ENCODE data around the gene HIPK2.
A peak's percentile ranks its signal among the peaks of the same experiment; 100 is the strongest.

HIPK2 gene

DNA sequence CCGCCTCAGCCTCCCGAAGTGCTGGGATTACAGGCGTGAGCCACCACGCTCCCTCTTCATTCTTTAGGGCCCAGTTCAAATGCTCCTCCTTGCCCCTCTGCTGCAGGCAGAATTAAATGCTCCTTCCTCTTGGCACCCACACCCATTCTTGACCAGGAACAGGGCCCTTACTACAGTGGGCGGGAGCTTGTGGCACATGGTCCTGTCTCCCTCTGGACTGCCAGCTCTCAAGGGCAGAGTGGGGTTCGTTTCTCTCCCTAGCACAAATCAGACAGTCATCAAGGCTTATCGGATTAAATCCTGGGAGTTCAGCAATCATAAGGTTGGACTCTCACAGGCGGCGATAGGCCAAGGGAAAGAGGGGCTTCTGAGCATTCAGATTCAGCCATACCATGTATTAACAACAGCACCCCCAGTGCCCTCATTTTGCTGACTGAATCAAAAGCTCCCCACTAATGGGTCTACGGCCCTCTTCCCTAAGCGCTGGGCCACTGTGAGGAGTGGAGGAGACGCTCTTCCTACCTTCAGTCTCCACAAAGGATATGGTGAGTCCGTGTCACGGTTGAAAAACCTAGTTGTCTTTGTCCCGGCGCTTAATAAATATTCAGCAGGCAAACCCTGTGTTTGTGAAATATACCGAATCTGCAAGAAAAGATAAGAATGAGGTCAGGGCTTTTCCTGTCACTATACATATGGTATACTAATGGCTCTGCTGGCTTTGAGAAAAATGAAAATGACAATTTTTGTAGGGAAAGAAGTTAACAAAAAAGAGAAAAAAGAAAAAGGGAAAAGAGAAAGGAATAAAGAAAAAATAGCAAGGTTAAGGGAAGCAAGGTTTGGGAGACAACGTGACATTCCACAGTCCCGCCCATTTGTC is 146.9 kb downstream of the HIPK2 start:
- TF ChIP-seq CTCF (IDR thresholded peaks at IDR 0.05; ENCODE audit: insufficient read depth, missing control alignments): no peak
- DNase-seq (ENCODE audit: insufficient read length, low spot score) (no peak), FAIRE-seq (no peak)

DNA sequence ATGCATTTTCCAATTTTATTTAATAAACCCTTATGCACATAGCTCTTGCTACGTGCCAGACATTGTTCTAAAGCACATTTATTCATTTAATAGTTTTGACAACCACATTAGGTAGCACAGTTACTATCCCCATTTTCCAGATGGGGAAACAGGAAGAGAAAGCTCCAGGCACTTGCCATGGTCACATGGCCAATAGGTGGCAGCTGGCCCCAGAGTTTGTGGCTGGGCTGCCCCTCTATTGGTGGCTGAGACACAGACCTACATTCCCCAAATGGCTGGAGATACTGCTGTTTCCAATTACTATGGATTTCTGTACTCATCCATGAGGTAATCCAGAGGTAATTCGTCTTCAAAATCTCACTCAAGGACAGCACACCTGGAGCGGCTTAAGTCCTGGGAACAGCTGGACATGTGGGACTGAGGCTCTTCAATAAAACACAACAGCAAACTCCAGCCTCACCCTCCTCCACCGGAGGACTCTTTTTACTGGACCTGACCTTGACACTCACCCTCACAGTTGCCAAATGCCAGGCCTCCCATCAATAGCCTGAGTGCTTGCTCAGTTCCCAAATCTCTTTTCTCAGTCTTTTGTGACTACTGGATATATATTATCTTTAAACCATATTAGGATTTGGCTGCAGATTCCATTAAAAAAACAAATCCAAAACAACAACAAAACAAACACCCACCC is 148.3 kb downstream of the HIPK2 start:
- FAIRE-seq: no peak
- TF ChIP-seq CTCF (IDR thresholded peaks at IDR 0.05; ENCODE audit: insufficient read depth, missing control alignments): no peak
- DNase-seq (ENCODE audit: insufficient read length, low spot score): no peak

DNA sequence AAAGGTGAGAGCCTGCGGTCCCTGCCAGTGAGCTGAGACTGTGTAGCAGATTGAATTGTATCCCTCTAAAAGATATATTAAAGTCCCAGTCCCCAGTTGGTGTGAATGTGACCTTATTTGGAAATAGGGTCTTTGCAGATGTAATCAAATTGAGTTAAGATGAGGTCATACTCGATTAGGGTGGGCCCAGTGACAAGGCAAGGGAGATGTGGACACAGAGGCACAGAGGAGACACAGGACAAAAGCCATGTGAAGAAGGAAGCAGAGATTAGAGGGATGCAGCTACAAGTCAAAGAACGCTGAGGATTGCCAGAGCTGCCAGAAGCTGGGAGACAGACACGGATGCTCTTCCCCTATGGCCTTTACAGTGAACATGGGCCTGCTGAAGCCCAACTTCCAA is 150.0 kb downstream of the HIPK2 start:
- DNase-seq (ENCODE audit: insufficient read length, low spot score) (no peak), FAIRE-seq (no peak)
- TF ChIP-seq CTCF (IDR thresholded peaks at IDR 0.05; ENCODE audit: insufficient read depth, missing control alignments): no peak

- no peak for FAIRE-seq
- no peak for TF ChIP-seq CTCF (IDR thresholded peaks at IDR 0.05; ENCODE audit: insufficient read depth, missing control alignments)
- DNase-seq (ENCODE audit: insufficient read length, low spot score): no peak
Measured at GRCh38 chr7:139626817-139627216, 151.0 kb downstream of the HIPK2 start.

GRCh38 chr7:139623518-139623917 is 154.3 kb downstream of the HIPK2 start:
- no peak for TF ChIP-seq CTCF (IDR thresholded peaks at IDR 0.05; ENCODE audit: insufficient read depth, missing control alignments)
- FAIRE-seq (no peak), DNase-seq (ENCODE audit: insufficient read length, low spot score) (no peak)

- peak; percentile 48 for TF ChIP-seq CTCF (IDR thresholded peaks at IDR 0.05; ENCODE audit: insufficient read depth, missing control alignments)
- no peak for DNase-seq (ENCODE audit: insufficient read length, low spot score)
- FAIRE-seq: no peak
Measured at GRCh38 chr7:139620676-139621344, 157.0 kb downstream of the HIPK2 start.

Data from D721Med (cell line).